Mesothelial cell of epicardium (in vitro differentiated cells): Measurements from ENCODE around the gene CTTNBP2. TPM values are rescaled to one million over a fixed set of nuclear protein-coding genes. Genes with fewer than 3 reads are reported as not detected.

Experiments used
- DNase-seq, 2 experiments: peaks; one replicate each; pipeline ENCODE4 v3.0.0; 2021; ENCODE audit warnings: low spot score in 2 of 2; ENCODE audit not compliant: unreplicated experiment in 2 of 2
- H3K27ac Mint-ChIP-seq: 2 replicates; pipeline ENCODE4 v1.8.0; 2021; ENCODE audit warnings: mixed read lengths
- H3K27me3 Mint-ChIP-seq: 2 replicates; pipeline ENCODE4 v1.8.0; 2021; ENCODE audit warnings: low read depth, mixed read lengths
- H3K36me3 Mint-ChIP-seq: 2 replicates; pipeline ENCODE4 v1.8.0; 2021; ENCODE audit warnings: mixed read lengths
- H3K4me1 Mint-ChIP-seq: 2 replicates; pipeline ENCODE4 v1.8.0; 2021; ENCODE audit warnings: mixed read lengths
- H3K4me3 Mint-ChIP-seq: 2 replicates; pipeline ENCODE4 v1.8.0; 2021; ENCODE audit warnings: mild to moderate bottlenecking, moderate library complexity, mixed read lengths
- H3K9me3 Mint-ChIP-seq: 2 replicates; pipeline ENCODE4 v1.8.0; 2021; ENCODE audit warnings: mixed read lengths
- total RNA-seq: library from RNA; stranded (reverse); gene quantifications from 3 replicates; pipeline ENCODE4 v1.2.1, GENCODE V29; 2021
- TF ChIP-seq, protein P1 (sequence below): fragments of 200-600 bp; sonication (generic); IDR thresholded peaks from one replicate; pipeline ENCODE4 v1.5.0; 2021; ENCODE audit warnings: antibody characterized with exemption; ENCODE audit not compliant: unreplicated experiment

CTTNBP2 gene
- total RNA-seq, 1 donor from 2014 or later = 12.1 TPM

DNA sequence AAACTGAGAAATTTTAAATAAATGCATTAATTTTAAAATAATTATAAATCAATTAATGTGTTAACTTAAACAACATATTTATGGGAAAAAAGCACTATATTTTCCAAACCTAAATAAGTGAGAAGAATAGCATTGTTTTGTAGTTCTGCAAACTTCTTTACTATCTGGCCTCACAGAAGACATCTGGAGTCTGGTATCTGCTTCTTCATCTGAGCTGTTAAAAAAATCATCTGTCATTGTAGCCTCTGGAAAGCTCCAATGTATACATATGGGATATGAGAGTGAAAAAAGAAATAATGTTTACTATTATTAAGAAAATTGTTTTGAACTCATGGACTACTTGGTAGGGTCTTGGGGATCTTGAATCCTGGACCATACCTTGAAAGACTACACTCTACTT is 32.2 kb downstream of the CTTNBP2 start:
- no peak overlapping the region for H3K27ac Mint-ChIP-seq
- H3K4me3 Mint-ChIP-seq = no peak overlapping the region
- peaks cover 22% of the 10 kb centered on the region for H3K9me3 Mint-ChIP-seq
- H3K36me3 Mint-ChIP-seq = peaks cover 28% of the 10 kb centered on the region
- H3K4me1 Mint-ChIP-seq = peaks cover 10% of the 10 kb centered on the region
- H3K27me3 Mint-ChIP-seq = no peaks in the 10 kb centered on the region
- DNase-seq = no peak
- TF ChIP-seq, protein P1, sequence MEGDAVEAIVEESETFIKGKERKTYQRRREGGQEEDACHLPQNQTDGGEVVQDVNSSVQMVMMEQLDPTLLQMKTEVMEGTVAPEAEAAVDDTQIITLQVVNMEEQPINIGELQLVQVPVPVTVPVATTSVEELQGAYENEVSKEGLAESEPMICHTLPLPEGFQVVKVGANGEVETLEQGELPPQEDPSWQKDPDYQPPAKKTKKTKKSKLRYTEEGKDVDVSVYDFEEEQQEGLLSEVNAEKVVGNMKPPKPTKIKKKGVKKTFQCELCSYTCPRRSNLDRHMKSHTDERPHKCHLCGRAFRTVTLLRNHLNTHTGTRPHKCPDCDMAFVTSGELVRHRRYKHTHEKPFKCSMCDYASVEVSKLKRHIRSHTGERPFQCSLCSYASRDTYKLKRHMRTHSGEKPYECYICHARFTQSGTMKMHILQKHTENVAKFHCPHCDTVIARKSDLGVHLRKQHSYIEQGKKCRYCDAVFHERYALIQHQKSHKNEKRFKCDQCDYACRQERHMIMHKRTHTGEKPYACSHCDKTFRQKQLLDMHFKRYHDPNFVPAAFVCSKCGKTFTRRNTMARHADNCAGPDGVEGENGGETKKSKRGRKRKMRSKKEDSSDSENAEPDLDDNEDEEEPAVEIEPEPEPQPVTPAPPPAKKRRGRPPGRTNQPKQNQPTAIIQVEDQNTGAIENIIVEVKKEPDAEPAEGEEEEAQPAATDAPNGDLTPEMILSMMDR = no peak

DNA sequence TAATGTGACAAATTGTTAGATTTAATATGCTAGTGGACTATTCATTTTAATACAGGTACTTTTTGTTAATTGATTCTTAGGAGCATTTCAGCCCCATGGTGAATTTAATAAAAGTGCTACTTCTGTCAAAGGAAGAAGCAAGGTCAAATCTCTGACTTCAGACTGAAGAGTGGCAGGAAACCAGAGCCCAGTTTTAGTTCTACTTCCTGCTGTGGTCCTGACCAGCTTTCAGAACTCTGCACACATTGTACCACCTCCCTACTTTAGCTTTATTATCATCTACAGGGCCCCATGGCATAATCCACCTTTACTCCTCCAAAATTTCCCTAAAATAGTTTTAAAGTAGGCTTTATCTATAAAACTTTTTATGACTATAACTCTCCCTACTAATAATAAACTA is 33.7 kb downstream of the CTTNBP2 start:
- Mint-ChIP-seq H3K4me1 (peaks cover 12% of the 10 kb centered on the region), H3K27me3 (no peaks in the 10 kb centered on the region), H3K9me3 (peaks cover 22% of the 10 kb centered on the region), H3K27ac (no peak overlapping the region), H3K36me3 (peaks cover 21% of the 10 kb centered on the region), H3K4me3 (no peak overlapping the region)
- DNase-seq = no peak
- TF ChIP-seq, protein P1 = no peak

DNA sequence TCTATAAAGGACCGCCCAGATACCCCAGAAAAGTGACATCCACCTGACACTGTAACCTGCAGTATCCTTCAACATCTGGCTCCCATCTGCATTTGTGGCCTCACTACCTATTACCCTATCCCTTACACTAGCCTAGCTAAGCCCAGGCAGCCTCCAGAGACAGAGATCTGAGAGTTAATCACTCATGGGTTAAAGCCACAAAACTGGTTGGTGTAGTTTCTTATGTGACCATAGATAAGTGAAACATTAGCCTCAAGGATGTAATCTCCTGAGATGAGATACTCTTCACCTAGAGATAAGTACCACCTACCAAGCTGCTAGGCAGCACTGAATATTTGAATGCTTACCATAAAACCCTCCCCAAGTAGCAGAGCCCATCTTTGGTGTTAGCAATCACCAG is 35.4 kb downstream of the CTTNBP2 start:
- H3K4me1 Mint-ChIP-seq = peaks cover 15% of the 10 kb centered on the region
- TF ChIP-seq, protein P1 = no peak
- H3K36me3 Mint-ChIP-seq = peaks cover 9% of the 10 kb centered on the region
- H3K27ac Mint-ChIP-seq = no peak overlapping the region
- no peak for DNase-seq
- H3K9me3 Mint-ChIP-seq = peaks cover 10% of the 10 kb centered on the region
- H3K4me3 Mint-ChIP-seq = no peak overlapping the region
- no peaks in the 10 kb centered on the region for H3K27me3 Mint-ChIP-seq

DNA sequence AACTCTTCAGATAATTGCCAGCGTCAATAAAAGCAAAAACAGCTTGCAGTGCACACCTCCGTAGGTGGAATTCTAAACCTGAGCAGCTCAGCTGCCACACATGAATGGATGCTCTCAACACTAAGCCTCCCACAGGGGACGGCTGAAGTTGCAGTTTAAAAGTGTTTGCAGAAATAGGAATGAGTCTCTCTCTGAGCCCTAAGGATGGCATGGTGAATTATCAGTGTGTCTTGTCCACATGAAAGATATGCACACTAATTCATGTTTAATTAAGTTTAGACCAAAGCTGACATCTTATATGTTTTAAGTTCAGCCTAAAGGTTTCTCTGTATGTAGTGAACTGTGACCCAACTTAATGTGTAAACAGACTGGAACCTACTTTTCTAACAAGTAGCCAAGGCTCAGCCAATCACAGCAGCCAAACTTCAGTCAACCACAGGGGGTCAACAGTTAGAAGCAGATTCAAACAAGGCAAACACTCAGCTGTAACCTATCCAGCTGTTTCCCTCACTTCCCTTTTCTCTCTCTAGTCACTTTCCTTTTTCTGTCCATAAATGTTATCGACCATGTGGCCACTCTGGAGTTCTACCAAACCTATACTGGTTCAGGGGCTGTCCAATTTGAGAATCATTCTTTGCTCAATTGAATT is 38.1 kb downstream of the CTTNBP2 start:
- Mint-ChIP-seq H3K27me3 (no peaks in the 10 kb centered on the region), H3K9me3 (peaks cover 13% of the 10 kb centered on the region), H3K4me1 (peaks cover 20% of the 10 kb centered on the region), H3K36me3 (peaks cover 4% of the 10 kb centered on the region), H3K4me3 (no peak overlapping the region), H3K27ac (no peak overlapping the region)
- TF ChIP-seq, protein P1 = no peak
- no peak for DNase-seq

DNA sequence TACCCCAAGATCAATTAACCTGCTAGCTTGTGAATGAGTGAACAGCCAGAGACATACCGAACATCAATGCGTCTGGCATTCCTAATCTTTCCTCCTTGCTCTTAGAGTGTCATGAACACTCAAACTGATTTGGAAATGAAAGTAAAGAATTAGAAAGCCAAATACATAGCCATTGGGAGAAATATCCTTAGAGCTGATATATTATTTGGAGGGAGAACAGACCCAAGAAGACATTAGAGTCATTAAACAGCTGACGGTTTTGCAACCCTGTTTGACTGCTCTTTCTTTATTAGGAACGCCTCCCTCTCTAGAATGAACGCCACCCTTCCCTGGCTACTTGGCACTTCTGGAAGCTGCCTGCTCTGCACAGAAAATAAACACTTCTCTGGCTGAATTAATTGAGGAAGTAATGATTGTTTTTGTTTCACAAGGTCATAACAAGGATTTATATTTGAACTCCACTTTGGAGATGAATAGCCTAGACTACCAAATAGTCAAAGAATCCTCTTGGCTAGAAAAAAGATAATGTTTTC is 42.8 kb downstream of the CTTNBP2 start:
- DNase-seq = no peak
- Mint-ChIP-seq H3K27me3 (no peaks in the 10 kb centered on the region), H3K36me3 (peaks cover 3% of the 10 kb centered on the region), H3K4me3 (no peak overlapping the region), H3K9me3 (peaks cover 9% of the 10 kb centered on the region), H3K4me1 (peaks cover 23% of the 10 kb centered on the region), H3K27ac (no peak overlapping the region)
- TF ChIP-seq, protein P1 = no peak
